Activated T-helper 17 cell treated with anti-CD3 and anti-CD28 coated beads, Interleukin-2, amount 50 U/mL, for 72 hours (primary cell): ENCODE measurements around the gene KASH5. TPM values are rescaled to one million over a fixed set of nuclear protein-coding genes. Genes with fewer than 3 reads are reported as not detected.
A peak's percentile ranks its signal among the peaks of the same experiment; 100 is the strongest.

ENCODE experiments used
- ATAC-seq: fragments of 150-1000 bp; cut with Tn5 transposase; replicated peaks from 2 replicates; pipeline ENCODE4 v1.10.0; 2021; ENCODE audit warnings: mild to moderate bottlenecking, moderate library complexity
- H3K27ac Mint-ChIP-seq: one replicate; pipeline ENCODE4 v1.8.0; 2022; ENCODE audit warnings: mixed read lengths
- H3K27me3 Mint-ChIP-seq: one replicate; pipeline ENCODE4 v1.8.0; 2022; ENCODE audit warnings: mixed read lengths
- H3K36me3 Mint-ChIP-seq: one replicate; pipeline ENCODE4 v1.8.0; 2022; ENCODE audit warnings: low read depth, mild to moderate bottlenecking, mixed read lengths
- H3K4me1 Mint-ChIP-seq: one replicate; pipeline ENCODE4 v1.8.0; 2022; ENCODE audit warnings: mixed read lengths
- H3K4me3 Mint-ChIP-seq: one replicate; pipeline ENCODE4 v1.8.0; 2022; ENCODE audit warnings: mild to moderate bottlenecking, mixed read lengths
- H3K9me3 Mint-ChIP-seq: one replicate; pipeline ENCODE4 v1.8.0; 2022; ENCODE audit warnings: mixed read lengths
- total RNA-seq, 2 donors: library from RNA; stranded (reverse); gene quantifications; one replicate each; pipeline ENCODE4 v1.2.3, GENCODE V29; 2022

Gene KASH5
- total RNA-seq, 2 donors from 2014 or later, result 1.1 TPM; not detected in 1

- Mint-ChIP-seq H3K9me3 (no peaks in the 10 kb centered on the region), H3K4me3 (no peak overlapping the region), H3K36me3 (no peaks in the 10 kb centered on the region), H3K27ac (no peak overlapping the region), H3K27me3 (peaks cover 52% of the 10 kb centered on the region), H3K4me1 (peaks cover 28% of the 10 kb centered on the region)
- ATAC-seq, result no peak
Observed at GRCh38 chr19:49419173-49419572, 31.1 kb downstream of the KASH5 start.

DNA sequence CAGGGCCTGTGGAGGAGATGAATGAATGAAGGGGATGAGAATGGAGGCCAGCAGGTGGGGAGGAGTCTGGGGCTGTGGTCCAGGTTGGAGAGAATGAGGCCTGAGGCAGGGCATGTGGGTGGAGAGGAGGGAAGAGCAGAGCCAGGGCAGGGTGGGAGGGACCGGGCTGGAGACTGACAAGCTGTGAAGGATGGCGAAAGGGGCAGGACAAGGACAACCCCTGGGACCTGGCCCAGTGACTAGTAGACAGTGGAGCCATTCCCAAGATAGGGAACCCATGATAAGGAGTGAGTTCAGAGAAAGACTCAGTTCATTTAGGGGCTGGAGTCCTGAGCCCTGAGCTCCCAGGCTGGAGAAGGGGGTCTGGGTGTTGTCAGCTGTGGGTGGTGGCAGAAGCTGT lies 32.2 kb downstream of the KASH5 start:
- Mint-ChIP-seq H3K4me1 (peaks cover 28% of the 10 kb centered on the region), H3K36me3 (no peaks in the 10 kb centered on the region), H3K9me3 (no peaks in the 10 kb centered on the region), H3K4me3 (no peak overlapping the region), H3K27ac (no peak overlapping the region), H3K27me3 (peaks cover 58% of the 10 kb centered on the region)
- no peak for ATAC-seq

GRCh38 chr19:49421039-49421877 lies 33.2 kb downstream of the KASH5 start:
- Mint-ChIP-seq H3K27me3 (peaks cover 67% of the 10 kb centered on the region), H3K4me1 (peaks cover 28% of the 10 kb centered on the region), H3K36me3 (no peaks in the 10 kb centered on the region), H3K4me3 (peak overlapping the region; percentile 60), H3K27ac (no peak overlapping the region), H3K9me3 (no peaks in the 10 kb centered on the region)
- peak; percentile 38 for ATAC-seq

DNA sequence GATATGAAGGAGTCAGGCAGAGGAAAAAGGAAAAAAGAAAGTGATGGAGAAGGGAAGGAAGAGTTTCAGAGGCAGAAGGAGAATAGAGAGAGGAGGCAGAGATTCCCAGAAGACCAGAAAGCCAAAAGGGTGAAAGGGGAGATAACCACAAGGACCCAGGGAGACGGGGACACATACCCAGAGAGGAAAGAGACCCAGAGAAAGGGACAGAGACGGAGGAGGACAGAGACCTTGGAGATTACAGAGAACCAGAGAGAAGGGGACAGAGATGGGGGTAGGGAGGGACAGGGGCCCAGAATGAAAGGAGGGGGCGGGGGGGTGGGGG lies 33.8 kb downstream of the KASH5 start:
- Mint-ChIP-seq H3K27ac (no peak overlapping the region), H3K36me3 (no peaks in the 10 kb centered on the region), H3K4me1 (peaks cover 34% of the 10 kb centered on the region), H3K4me3 (peak overlapping the region; percentile 60), H3K27me3 (peaks cover 73% of the 10 kb centered on the region), H3K9me3 (no peaks in the 10 kb centered on the region)
- no peak for ATAC-seq

- peak; percentile 81 for ATAC-seq
- Mint-ChIP-seq H3K36me3 (no peaks in the 10 kb centered on the region), H3K27ac (no peak overlapping the region), H3K27me3 (peaks cover 76% of the 10 kb centered on the region), H3K4me1 (peaks cover 39% of the 10 kb centered on the region), H3K9me3 (no peaks in the 10 kb centered on the region), H3K4me3 (peak overlapping the region; percentile 60)
Observed at GRCh38 chr19:49422407-49423070, 34.5 kb downstream of the KASH5 start.

DNA sequence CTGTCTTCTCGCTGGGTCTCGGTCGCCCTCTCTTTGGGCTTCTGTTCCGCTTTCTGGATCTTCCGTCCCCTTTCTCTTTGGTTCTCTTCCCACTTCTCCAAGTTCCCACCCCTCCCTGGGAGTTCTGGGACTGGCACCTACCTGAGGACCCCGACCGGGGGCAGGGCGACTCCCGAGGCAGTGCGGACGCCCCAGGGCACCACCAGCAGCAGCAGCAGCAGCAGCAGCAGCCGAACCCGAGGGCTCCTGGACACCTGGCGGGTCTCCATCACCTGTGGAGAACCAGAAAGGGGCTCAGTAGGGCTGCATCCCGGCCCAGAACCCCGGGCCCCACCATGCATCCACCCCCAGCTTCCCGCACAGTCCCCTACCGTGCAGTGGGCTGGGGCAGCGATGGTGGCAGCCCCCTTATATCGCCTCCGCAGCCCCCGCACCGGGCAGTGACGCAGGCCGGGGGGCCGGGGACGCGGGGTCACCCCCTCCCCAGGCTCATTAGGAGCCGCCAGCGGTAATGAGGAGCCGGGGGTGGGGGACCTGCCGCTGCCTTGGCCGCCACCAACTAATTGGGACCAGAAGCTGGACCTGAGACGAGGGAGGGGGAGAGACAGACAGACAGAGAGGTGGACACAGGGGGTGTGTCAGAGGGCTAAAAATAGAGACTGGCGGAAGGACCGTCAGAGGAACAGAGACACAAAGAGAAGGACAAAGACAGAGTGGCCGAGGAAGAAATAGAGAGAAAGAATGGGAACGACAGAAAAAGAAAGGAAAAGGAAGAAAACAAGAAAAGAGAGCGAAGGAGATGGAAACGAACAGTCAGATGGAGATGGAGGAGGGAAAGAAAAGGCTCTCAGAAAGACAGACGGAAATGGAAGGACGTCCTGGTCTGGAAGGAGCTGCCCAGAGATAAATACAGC lies 35.3 kb downstream of the KASH5 start, which contains the start of gene PTH2:
TSS of gene PTH2 (minus strand) at position 371 of the 914 bp plus-strand sequence. CDS start at position 269, 102 bp downstream.
- Mint-ChIP-seq H3K9me3 (no peaks in the 10 kb centered on the region), H3K27ac (no peak within 1 kb of the TSS), H3K36me3 (no peaks in the 10 kb centered on the region), H3K4me3 (peak within 1 kb of the TSS; percentile 60), H3K27me3 (peaks cover 75% of the 10 kb centered on the region), H3K4me1 (peaks cover 39% of the 10 kb centered on the region)
- no peak for ATAC-seq

DNA sequence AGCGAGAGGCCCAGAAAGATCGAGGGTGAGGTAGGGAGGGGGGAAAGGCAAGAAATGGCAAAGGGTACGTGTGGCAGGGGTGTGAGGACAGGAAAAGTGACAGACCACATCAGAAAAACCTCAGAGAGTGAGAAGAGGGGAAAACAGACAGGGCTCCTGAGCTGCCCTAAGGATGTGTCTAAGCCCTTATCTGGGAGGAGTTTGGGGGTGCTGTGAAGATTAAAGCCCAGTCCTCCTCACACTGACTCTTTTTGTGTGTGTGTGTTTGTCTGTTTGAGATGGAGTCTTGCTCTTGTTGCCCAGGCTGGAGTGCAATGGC lies 35.9 kb downstream of the KASH5 start:
- H3K27me3 Mint-ChIP-seq, result peaks cover 78% of the 10 kb centered on the region
- peak overlapping the region; percentile 60 for H3K4me3 Mint-ChIP-seq
- no peaks in the 10 kb centered on the region for H3K36me3 Mint-ChIP-seq
- ATAC-seq, result no peak
- H3K4me1 Mint-ChIP-seq, result peaks cover 39% of the 10 kb centered on the region
- no peak overlapping the region for H3K27ac Mint-ChIP-seq
- H3K9me3 Mint-ChIP-seq, result no peaks in the 10 kb centered on the region

GRCh38 chr19:49425178-49425577 lies 37.1 kb downstream of the KASH5 start, which contains the start of gene GFY:
TSS of gene GFY (plus strand) at chr19:49425388. CDS start at chr19:49426431, 1,043 bp downstream.
- ATAC-seq, result no peak
- H3K4me1 Mint-ChIP-seq, result peaks cover 39% of the 10 kb centered on the region
- peaks cover 77% of the 10 kb centered on the region for H3K27me3 Mint-ChIP-seq
- no peak within 1 kb of the TSS for H3K27ac Mint-ChIP-seq
- no peaks in the 10 kb centered on the region for H3K9me3 Mint-ChIP-seq
- peaks cover 4% of the 10 kb centered on the region for H3K36me3 Mint-ChIP-seq
- peak within 1 kb of the TSS; percentile 60 for H3K4me3 Mint-ChIP-seq

DNA sequence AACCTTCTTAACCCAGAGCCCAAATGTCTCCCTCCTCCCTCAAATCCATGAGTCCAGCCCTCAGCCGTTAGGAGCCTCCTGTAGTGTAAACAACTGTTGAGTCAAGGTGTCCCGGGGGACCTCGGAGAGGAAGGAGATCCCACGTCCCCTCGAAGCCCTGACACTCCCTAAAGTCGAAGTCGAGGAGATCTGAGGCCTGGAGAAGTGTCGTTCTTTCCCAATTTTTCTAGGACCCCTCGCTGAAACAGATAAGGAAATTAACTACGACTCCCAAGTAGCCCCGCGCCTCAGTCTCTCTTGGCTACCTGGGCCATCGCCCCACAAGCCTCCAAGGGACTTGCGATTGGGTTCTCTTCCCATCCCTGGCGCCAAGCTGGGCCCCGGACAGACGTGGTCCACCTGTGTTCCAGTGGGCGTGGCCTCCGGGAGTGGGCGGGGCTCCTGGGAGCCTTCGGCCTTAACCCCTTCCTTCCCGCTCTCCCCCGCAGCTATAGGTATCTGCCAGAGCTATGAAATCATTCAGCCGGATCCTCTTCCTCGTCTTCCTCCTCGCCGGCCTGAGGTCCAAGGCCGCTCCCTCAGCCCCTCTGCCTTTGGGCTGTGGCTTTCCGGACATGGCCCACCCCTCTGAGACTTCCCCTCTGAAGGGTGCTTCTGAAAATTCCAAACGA lies 38.0 kb downstream of the KASH5 start:
- H3K4me3 Mint-ChIP-seq, result no peak overlapping the region
- no peaks in the 10 kb centered on the region for H3K9me3 Mint-ChIP-seq
- peaks cover 76% of the 10 kb centered on the region for H3K27me3 Mint-ChIP-seq
- no peak overlapping the region for H3K27ac Mint-ChIP-seq
- H3K36me3 Mint-ChIP-seq, result peaks cover 9% of the 10 kb centered on the region
- no peak for ATAC-seq
- H3K4me1 Mint-ChIP-seq, result peaks cover 46% of the 10 kb centered on the region

- no peak for ATAC-seq
- peaks cover 9% of the 10 kb centered on the region for H3K36me3 Mint-ChIP-seq
- peaks cover 42% of the 10 kb centered on the region for H3K4me1 Mint-ChIP-seq
Observed at GRCh38 chr19:49427339-49427738, 39.3 kb downstream of the KASH5 start.

GRCh38 chr19:49427855-49428546 lies 40.0 kb downstream of the KASH5 start:
- H3K9me3 Mint-ChIP-seq, result no peaks in the 10 kb centered on the region
- no peak overlapping the region for H3K27ac Mint-ChIP-seq
- H3K27me3 Mint-ChIP-seq, result peaks cover 69% of the 10 kb centered on the region
- H3K36me3 Mint-ChIP-seq, result peaks cover 9% of the 10 kb centered on the region
- peak overlapping the region; percentile 48 for H3K4me3 Mint-ChIP-seq
- peak; percentile 30 for ATAC-seq
- H3K4me1 Mint-ChIP-seq, result peaks cover 37% of the 10 kb centered on the region

More at GRCh38 chr19:49427339-49427738, 39.3 kb downstream of the KASH5 start:
- H3K4me3 Mint-ChIP-seq, result peak overlapping the region; percentile 4
- H3K27me3 Mint-ChIP-seq, result peaks cover 70% of the 10 kb centered on the region
- H3K9me3 Mint-ChIP-seq, result no peaks in the 10 kb centered on the region
- no peak overlapping the region for H3K27ac Mint-ChIP-seq

GRCh38 chr19:49428547-49429451 lies 40.8 kb downstream of the KASH5 start:
- Mint-ChIP-seq H3K4me3 (peak overlapping the region; percentile 48), H3K4me1 (peaks cover 37% of the 10 kb centered on the region), H3K36me3 (peaks cover 9% of the 10 kb centered on the region), H3K27ac (no peak overlapping the region), H3K9me3 (no peaks in the 10 kb centered on the region), H3K27me3 (peaks cover 69% of the 10 kb centered on the region)
- ATAC-seq, result no peak
